Activated CD8-positive, alpha-beta memory T cell treated with anti-CD3 and anti-CD28 coated beads, Interleukin-2, amount 10 ng/mL, durations not matched to agents 7 days and 5 days (primary cell): Measurements from ENCODE around the gene HEMGN. TPM values are rescaled to one million over a fixed set of nuclear protein-coding genes. Genes with fewer than 3 reads are reported as not detected.
A peak's percentile ranks its signal among the peaks of the same experiment; 100 is the strongest.

Experiments
- ATAC-seq: fragments of 150-1000 bp; cut with Tn5 transposase; one replicate; pipeline ENCODE4 v1.10.0; 2021; ENCODE audit warnings: moderate library complexity
- CTCF ChIA-PET: fragments of 350-600 bp; sonication (Branson Sonifier 250); formaldehyde crosslinking; loops from one replicate; lab custom pipeline; 2021; ENCODE audit warnings: antibody characterized with exemption; lab: Charles Lee
- DNase-seq: peaks from one replicate; pipeline ENCODE4 v3.0.0-alpha.2; 2020
- H3K27ac Mint-ChIP-seq: one replicate; pipeline ENCODE4 v1.8.0; 2021; ENCODE audit warnings: mild to moderate bottlenecking, mixed read lengths
- H3K27me3 Mint-ChIP-seq: one replicate; pipeline ENCODE4 v1.8.0; 2021; ENCODE audit warnings: mixed read lengths
- H3K36me3 Mint-ChIP-seq: one replicate; pipeline ENCODE4 v1.8.0; 2021; ENCODE audit warnings: mild to moderate bottlenecking, mixed read lengths
- H3K4me1 Mint-ChIP-seq: one replicate; pipeline ENCODE4 v1.8.0; 2021; ENCODE audit warnings: mixed read lengths
- H3K4me3 Mint-ChIP-seq: one replicate; pipeline ENCODE4 v1.8.0; 2021; ENCODE audit warnings: mild to moderate bottlenecking, moderate library complexity, mixed read lengths
- H3K9me3 Mint-ChIP-seq: one replicate; pipeline ENCODE4 v1.8.0; 2022; ENCODE audit warnings: low read depth, mixed read lengths
- total RNA-seq, 2 experiments: library from RNA; stranded (reverse); gene quantifications; one replicate each; pipeline ENCODE4 v1.2.3, GENCODE V29; 2021

The HEMGN gene
- total RNA-seq, 2 experiments from 2014 or later: 0.23 to 0.47 TPM

- Mint-ChIP-seq H3K27me3 (peaks cover 3% of the 10 kb centered on the region), H3K4me1 (peaks cover 45% of the 10 kb centered on the region), H3K27ac (peak overlapping the region; percentile 83), H3K9me3 (no peaks in the 10 kb centered on the region), H3K4me3 (peak overlapping the region; percentile 63), H3K36me3 (peaks cover 21% of the 10 kb centered on the region)
- DNase-seq: no peak
- CTCF ChIA-PET: interaction anchor here (0.6 to 1.7 kb wide), 3 partner anchors 17 to 325 kb away, joined by 3 to 5 read pairs (median 3); no protein-coding TSS in a partner anchor
- ATAC-seq: no peak
Measured at GRCh38 chr9:97918611-97919010, 19.4 kb downstream of the HEMGN start.

- no peak overlapping the region for H3K4me3 Mint-ChIP-seq
- ATAC-seq (no peak), DNase-seq (no peak)
- CTCF ChIA-PET: interaction anchor here (0.8 to 2.8 kb wide), 3 partner anchors 11 to 22 kb away, joined by 4 to 14 read pairs (median 5); partner anchors contain the start of gene TRMO
- H3K27me3 Mint-ChIP-seq: no peaks in the 10 kb centered on the region
- peaks cover 45% of the 10 kb centered on the region for H3K36me3 Mint-ChIP-seq
- H3K4me1 Mint-ChIP-seq: peaks cover 27% of the 10 kb centered on the region
- no peaks in the 10 kb centered on the region for H3K9me3 Mint-ChIP-seq
- H3K27ac Mint-ChIP-seq: no peak overlapping the region
Measured at GRCh38 chr9:97911970-97912369, 26.0 kb downstream of the HEMGN start.

- Mint-ChIP-seq H3K9me3 (no peaks in the 10 kb centered on the region), H3K27ac (no peak overlapping the region), H3K4me1 (peaks cover 26% of the 10 kb centered on the region), H3K36me3 (peaks cover 43% of the 10 kb centered on the region), H3K27me3 (no peaks in the 10 kb centered on the region), H3K4me3 (no peak overlapping the region)
- CTCF ChIA-PET: interaction anchor here (0.8 to 2.8 kb wide), 3 partner anchors 10 to 21 kb away, joined by 4 to 14 read pairs (median 5); partner anchors contain the start of gene TRMO
- ATAC-seq (no peak), DNase-seq (no peak)
Measured at GRCh38 chr9:97911528-97911927, 26.4 kb downstream of the HEMGN start.

GRCh38 chr9:97910357-97910756, 27.6 kb downstream of the HEMGN start:
- peak overlapping the region; percentile 69 for H3K27ac Mint-ChIP-seq
- CTCF ChIA-PET: interaction anchor here (2.8 to 2.9 kb wide), 2 partner anchors 9 to 10 kb away, joined by 9 to 14 read pairs; no protein-coding TSS in a partner anchor
- no peaks in the 10 kb centered on the region for H3K27me3 Mint-ChIP-seq
- H3K4me1 Mint-ChIP-seq: peaks cover 37% of the 10 kb centered on the region
- ATAC-seq (no peak), DNase-seq (no peak)
- H3K36me3 Mint-ChIP-seq: peaks cover 43% of the 10 kb centered on the region
- no peaks in the 10 kb centered on the region for H3K9me3 Mint-ChIP-seq
- H3K4me3 Mint-ChIP-seq: no peak overlapping the region

- peaks cover 40% of the 10 kb centered on the region for H3K36me3 Mint-ChIP-seq
- H3K4me1 Mint-ChIP-seq: peaks cover 50% of the 10 kb centered on the region
- no peak overlapping the region for H3K4me3 Mint-ChIP-seq
- DNase-seq (no peak), ATAC-seq (no peak)
- CTCF ChIA-PET: interaction anchor here (0.9 to 2.9 kb wide), 4 partner anchors 12 to 19 kb away, joined by 3 to 9 read pairs (median 6); partner anchors contain the start of gene TRMO
- H3K9me3 Mint-ChIP-seq: no peaks in the 10 kb centered on the region
- H3K27ac Mint-ChIP-seq: peak overlapping the region; percentile 27
- no peaks in the 10 kb centered on the region for H3K27me3 Mint-ChIP-seq
Measured at GRCh38 chr9:97908705-97909104, 29.3 kb downstream of the HEMGN start.

GRCh38 chr9:97907632-97908031, 30.3 kb downstream of the HEMGN start:
- Mint-ChIP-seq H3K4me3 (no peak overlapping the region), H3K9me3 (no peaks in the 10 kb centered on the region), H3K27me3 (no peaks in the 10 kb centered on the region), H3K27ac (peak overlapping the region; percentile 97), H3K36me3 (peaks cover 38% of the 10 kb centered on the region), H3K4me1 (peaks cover 55% of the 10 kb centered on the region)
- CTCF ChIA-PET: interaction anchor here (0.7 to 10.2 kb wide), 5 partner anchors 10 to 16 kb away, joined by 4 to 134 read pairs (median 9); partner anchors contain the start of gene TRMO
- DNase-seq (no peak), ATAC-seq (no peak)

GRCh38 chr9:97907046-97907445, 30.9 kb downstream of the HEMGN start:
- Mint-ChIP-seq H3K36me3 (peaks cover 37% of the 10 kb centered on the region), H3K27me3 (no peaks in the 10 kb centered on the region), H3K9me3 (no peaks in the 10 kb centered on the region), H3K27ac (peak overlapping the region; percentile 97), H3K4me1 (peaks cover 56% of the 10 kb centered on the region), H3K4me3 (no peak overlapping the region)
- ATAC-seq (peak; percentile 25), DNase-seq (peak; percentile 52)
- CTCF ChIA-PET: interaction anchor here (0.7 to 10.2 kb wide), 5 partner anchors 9 to 495 kb away, joined by 3 to 134 read pairs (median 6); partner anchors contain the start of genes TDRD7 and TRMO

- Mint-ChIP-seq H3K27me3 (no peaks in the 10 kb centered on the region), H3K36me3 (peaks cover 32% of the 10 kb centered on the region), H3K4me3 (peak overlapping the region; percentile 65), H3K4me1 (peaks cover 59% of the 10 kb centered on the region), H3K9me3 (no peaks in the 10 kb centered on the region), H3K27ac (peak overlapping the region; percentile 97)
- peak; percentile 37 for ATAC-seq
- CTCF ChIA-PET: interaction anchor here (0.7 to 10.2 kb wide), 7 partner anchors 10 to 494 kb away, joined by 3 to 134 read pairs (median 3); partner anchors contain the start of genes TDRD7 and TRMO
- DNase-seq: peak; percentile 51
Measured at GRCh38 chr9:97906236-97906831, 31.6 kb downstream of the HEMGN start.

- CTCF ChIA-PET: interaction anchor here (1.2 to 10.2 kb wide), 5 partner anchors 12 to 130 kb away, joined by 3 to 134 read pairs (median 5); partner anchors contain the start of gene TRMO
- peak; percentile 45 for ATAC-seq
- peaks cover 28% of the 10 kb centered on the region for H3K36me3 Mint-ChIP-seq
Measured at GRCh38 chr9:97905228-97905627, 32.7 kb downstream of the HEMGN start.

GRCh38 chr9:97904725-97905124, 33.2 kb downstream of the HEMGN start:
- Mint-ChIP-seq H3K9me3 (no peaks in the 10 kb centered on the region), H3K27me3 (no peaks in the 10 kb centered on the region), H3K27ac (peak overlapping the region; percentile 94), H3K4me3 (peak overlapping the region; percentile 65), H3K36me3 (peaks cover 23% of the 10 kb centered on the region), H3K4me1 (peaks cover 57% of the 10 kb centered on the region)
- CTCF ChIA-PET: interaction anchor here (0.9 to 10.2 kb wide), 5 partner anchors 9 to 130 kb away, joined by 3 to 134 read pairs (median 5); partner anchors contain the start of gene TRMO
- DNase-seq: peak; percentile 84
- ATAC-seq: peak; percentile 80

More at GRCh38 chr9:97905228-97905627, 32.7 kb downstream of the HEMGN start:
- peak overlapping the region; percentile 97 for H3K27ac Mint-ChIP-seq
- no peaks in the 10 kb centered on the region for H3K9me3 Mint-ChIP-seq
- H3K4me1 Mint-ChIP-seq: peaks cover 60% of the 10 kb centered on the region
- DNase-seq: peak; percentile 59
- peak overlapping the region; percentile 65 for H3K4me3 Mint-ChIP-seq
- H3K27me3 Mint-ChIP-seq: no peaks in the 10 kb centered on the region

- Mint-ChIP-seq H3K27me3 (no peaks in the 10 kb centered on the region), H3K9me3 (no peaks in the 10 kb centered on the region), H3K4me3 (no peak overlapping the region), H3K36me3 (peaks cover 15% of the 10 kb centered on the region), H3K27ac (peak overlapping the region; percentile 82), H3K4me1 (peaks cover 51% of the 10 kb centered on the region)
- ATAC-seq (no peak), DNase-seq (no peak)
- CTCF ChIA-PET: interaction anchor here (0.6 to 10.2 kb wide), 5 partner anchors 12 to 1096 kb away, joined by 3 to 134 read pairs (median 5); partner anchors contain the start of gene TRMO
Measured at GRCh38 chr9:97903177-97903576, 34.8 kb downstream of the HEMGN start.

GRCh38 chr9:97900738-97901565, 37.0 kb downstream of the HEMGN start:
- Mint-ChIP-seq H3K27ac (peak overlapping the region; percentile 27), H3K36me3 (peaks cover 8% of the 10 kb centered on the region), H3K4me1 (peaks cover 35% of the 10 kb centered on the region), H3K9me3 (no peaks in the 10 kb centered on the region), H3K4me3 (no peak overlapping the region), H3K27me3 (no peaks in the 10 kb centered on the region)
- DNase-seq (no peak), ATAC-seq (no peak)
- CTCF ChIA-PET: interaction anchor here (0.7 to 10.2 kb wide), 24 partner anchors 9 to 359 kb away, joined by 3 to 134 read pairs (median 4); partner anchors contain the start of genes ANP32B, NANS, TBC1D2 and TRMO
